Ammon's horn (tissue), 1 donor: ENCODE measurements around the gene FRS2.
"Not testable (repeated sequence)": the region's sequence is repeated elsewhere in the genome, so short reads cannot be mapped to it uniquely, and the experiment has no call there.

Experiments
- DNase-seq: peaks from one replicate; pipeline ENCODE4 v3.0.0-alpha.2; 2016; ENCODE audit warnings: low spot score

FRS2 gene, protein sequence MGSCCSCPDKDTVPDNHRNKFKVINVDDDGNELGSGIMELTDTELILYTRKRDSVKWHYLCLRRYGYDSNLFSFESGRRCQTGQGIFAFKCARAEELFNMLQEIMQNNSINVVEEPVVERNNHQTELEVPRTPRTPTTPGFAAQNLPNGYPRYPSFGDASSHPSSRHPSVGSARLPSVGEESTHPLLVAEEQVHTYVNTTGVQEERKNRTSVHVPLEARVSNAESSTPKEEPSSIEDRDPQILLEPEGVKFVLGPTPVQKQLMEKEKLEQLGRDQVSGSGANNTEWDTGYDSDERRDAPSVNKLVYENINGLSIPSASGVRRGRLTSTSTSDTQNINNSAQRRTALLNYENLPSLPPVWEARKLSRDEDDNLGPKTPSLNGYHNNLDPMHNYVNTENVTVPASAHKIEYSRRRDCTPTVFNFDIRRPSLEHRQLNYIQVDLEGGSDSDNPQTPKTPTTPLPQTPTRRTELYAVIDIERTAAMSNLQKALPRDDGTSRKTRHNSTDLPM

GRCh38 chr12:69470189-69471075 lies at the start of gene FRS2:
FRS2 (plus strand) TSS chr12:69470388; CDS start chr12:69569031, 98,643 bp downstream.
- peak; percentile 95 for DNase-seq

- no peak for DNase-seq
Observed at GRCh38 chr12:69421548-69421947, 48.6 kb upstream of the FRS2 start.

DNA sequence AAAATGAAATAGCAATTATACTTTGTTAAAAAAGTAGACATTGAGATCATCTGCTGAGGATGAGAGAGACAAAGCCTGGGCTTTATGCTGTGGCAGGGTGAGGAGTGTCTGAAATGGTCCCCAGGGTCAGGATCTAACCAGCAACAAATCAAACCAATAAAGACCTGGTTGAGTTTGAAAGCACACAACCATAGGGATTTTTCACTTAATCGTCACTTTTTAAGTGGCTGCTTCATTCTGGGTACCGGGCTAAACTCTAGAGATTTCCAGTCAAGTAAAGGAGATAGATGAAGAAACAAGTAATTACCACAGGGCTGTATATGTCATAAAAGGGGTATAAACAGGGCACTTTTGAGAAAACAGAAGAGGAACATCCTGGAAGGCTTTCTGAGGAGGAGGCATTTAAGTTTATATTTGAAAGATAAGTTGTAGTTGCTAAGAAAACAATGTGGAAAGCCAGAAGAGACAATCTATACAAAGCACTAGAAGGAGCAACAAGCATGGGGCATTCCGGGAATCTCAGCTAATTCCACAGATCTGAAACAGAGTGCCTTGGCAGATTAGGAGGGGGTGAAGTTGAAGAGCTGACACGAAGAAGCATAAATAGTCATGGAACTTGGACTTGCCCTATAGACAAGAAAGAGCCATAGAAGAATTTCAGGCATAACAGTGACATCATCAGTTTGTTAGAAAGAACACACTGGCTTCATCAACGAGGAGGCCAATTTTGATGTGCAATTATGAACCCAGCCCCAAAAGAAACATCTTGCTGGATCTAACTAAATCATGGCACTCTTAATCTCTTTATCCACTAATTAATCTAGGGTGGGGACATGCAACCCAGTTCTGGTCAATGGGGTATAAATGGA lies 46.9 kb upstream of the FRS2 start:
- DNase-seq, result no peak

GRCh38 chr12:69425417-69425816 lies 44.8 kb upstream of the FRS2 start:
- no peak for DNase-seq

GRCh38 chr12:69428351-69429073 lies 41.7 kb upstream of the FRS2 start:
- DNase-seq, result no peak

GRCh38 chr12:69430942-69431590 lies 39.1 kb upstream of the FRS2 start:
- DNase-seq, result peak; percentile 53

GRCh38 chr12:69431591-69432222 lies 38.5 kb upstream of the FRS2 start:
- DNase-seq, result no peak

DNA sequence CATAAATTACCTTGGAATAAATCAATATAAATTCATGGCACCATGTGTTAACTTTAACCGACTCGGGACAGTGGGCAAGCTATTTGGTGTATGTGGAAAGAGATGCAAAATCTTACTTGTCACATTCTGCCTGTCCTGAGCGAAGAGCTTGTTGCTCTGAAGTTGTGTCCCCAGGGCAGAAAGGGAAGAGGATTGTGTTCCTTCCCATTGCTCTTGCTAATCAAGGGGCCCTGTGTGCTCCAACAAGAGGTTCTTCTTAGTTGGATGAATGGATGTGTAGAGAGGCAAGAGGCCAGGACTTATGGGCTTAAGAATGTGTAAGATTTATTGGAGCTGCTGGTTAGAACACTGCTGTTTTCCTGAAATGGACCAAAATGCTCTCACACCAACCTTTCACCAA lies 36.5 kb upstream of the FRS2 start:
- DNase-seq, result no peak

DNA sequence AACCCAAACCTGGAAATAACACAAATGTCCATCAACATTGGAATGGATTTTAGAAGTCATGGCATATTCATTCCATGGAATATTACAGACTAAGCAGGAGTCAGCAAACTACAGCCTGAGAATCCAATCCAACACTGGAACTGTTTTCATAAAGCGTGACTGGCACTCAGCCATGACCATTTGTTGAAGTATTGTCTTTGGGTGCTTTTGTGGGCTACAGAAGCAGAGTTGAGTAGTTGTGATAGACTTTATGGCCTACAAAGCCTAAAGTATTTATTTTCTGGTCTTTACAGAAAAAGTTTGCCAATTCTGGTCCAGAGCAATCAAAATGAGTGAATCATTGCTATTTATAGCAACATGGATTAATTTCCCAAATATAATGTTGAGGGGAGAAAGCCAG lies 34.5 kb upstream of the FRS2 start:
- peak; percentile 27 for DNase-seq

GRCh38 chr12:69437073-69437472 lies 33.1 kb upstream of the FRS2 start:
- DNase-seq, result no peak

DNA sequence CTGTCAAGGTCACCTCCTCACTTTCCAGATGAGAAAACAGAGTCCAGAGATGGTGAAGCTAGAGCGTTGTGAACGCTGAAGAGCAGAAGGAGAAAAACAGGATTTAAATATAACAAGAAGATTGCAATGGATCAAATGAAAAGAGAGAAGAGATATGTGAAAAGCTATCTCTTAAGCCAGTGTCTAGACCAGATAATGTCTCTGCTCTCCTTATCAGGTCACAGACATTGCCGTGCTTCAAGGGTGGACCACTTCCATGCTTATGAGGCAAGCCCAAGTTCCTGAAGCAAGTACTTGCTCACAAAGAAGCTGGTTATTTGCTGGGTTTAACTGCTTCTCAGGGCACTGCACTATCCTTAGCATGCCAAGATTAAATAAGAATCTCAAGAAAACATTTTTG lies 31.6 kb upstream of the FRS2 start:
- DNase-seq, result no peak

DNA sequence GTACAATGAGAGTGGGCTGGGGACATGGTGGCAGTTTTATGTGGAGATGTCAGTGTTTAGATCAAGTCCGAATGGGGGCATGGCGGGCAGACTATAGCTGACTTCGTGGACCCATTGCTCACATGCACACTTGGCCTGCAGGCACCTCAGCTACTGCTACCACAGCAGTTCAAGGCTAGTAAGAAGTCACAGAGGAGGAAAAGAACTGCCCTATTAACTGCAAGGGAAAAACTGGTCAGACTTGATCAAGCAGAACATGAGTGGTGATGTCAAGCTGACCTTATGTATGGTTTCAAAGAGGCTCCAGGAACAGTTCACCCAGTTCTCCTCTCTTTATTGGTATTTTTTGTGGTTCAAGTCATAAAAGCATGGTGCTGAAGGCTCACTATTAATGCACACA lies 30.2 kb upstream of the FRS2 start:
- DNase-seq, result no peak

DNA sequence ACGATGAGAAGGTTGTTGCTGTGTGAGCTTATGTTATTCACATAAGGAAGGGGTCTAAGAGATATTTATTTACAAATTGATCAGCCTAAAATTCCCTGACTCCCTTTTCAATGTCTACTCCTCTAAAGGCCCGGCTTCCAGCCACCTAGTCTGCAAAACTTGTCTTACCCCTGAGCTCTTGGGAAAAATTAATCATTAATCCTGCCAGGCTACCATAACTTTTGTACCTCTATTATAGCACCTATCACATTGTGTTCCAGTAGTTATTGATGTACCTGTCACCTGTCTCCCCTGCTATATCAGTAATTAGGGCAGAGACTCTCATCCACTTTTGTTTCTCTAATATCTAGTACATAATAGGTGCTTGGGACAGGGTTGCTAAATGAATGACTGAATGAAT lies 29.3 kb upstream of the FRS2 start:
- no peak for DNase-seq

DNA sequence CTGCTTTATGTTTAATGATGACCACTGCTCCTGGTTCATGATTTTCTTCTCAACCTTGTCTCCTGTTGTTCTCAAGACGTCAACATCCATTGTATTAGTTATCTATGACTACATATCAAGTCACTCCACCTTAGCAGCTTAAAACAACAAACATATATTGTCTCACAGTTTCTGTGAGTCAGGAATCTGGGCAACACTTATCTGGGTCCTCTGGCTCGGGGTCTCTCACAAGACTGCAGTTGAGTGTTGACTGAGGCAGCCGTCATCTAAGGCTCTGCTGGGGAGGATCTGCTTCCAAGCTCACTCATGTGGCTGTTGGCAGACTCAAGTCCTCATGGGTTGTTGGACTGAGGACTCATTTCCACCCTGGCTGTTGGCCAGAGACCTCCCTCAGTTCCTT lies 27.3 kb upstream of the FRS2 start:
- DNase-seq, result no peak

DNA sequence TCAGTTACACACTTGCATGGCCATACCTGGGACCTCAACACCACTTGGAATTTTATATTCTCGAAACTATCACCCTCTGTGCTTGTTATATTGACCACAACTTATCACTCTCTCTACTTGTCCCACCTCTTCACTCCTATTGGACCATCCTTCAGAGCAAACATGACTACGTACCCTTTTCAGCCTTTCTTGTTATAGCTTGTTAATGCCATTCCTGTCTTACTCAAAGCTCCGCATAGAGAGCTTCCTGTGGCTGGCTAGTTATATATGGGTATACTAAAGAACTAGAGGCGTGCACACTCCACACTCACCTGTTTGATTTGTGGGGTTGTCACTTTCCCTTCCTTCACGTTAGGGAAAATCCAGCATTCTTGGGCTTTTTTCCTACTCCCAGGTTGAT lies 26.3 kb upstream of the FRS2 start:
- DNase-seq, result no peak

DNA sequence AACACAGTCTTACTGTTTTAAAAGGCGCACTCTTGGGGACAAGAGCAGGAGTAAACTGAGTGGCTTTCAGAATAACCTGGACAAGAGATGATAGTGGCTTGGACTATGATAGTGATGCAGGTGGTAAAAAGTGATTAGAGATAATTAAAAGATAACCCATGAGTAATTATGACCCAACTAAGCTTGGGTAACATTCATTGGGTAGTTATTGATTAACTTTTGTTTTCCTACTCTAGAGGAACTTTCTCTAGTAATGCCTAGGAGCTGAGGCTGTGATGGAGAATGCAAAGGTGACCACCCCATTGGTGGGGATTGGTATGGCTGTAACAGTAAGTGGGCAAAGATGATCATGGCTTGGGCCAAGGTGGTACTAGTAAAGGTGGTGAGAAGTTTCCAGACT lies 22.3 kb upstream of the FRS2 start:
- DNase-seq, result no peak

- not testable (repeated sequence) for DNase-seq
Observed at GRCh38 chr12:69452598-69453132, 17.5 kb upstream of the FRS2 start.

GRCh38 chr12:69456239-69456638 lies 13.9 kb upstream of the FRS2 start:
- DNase-seq, result no peak

DNA sequence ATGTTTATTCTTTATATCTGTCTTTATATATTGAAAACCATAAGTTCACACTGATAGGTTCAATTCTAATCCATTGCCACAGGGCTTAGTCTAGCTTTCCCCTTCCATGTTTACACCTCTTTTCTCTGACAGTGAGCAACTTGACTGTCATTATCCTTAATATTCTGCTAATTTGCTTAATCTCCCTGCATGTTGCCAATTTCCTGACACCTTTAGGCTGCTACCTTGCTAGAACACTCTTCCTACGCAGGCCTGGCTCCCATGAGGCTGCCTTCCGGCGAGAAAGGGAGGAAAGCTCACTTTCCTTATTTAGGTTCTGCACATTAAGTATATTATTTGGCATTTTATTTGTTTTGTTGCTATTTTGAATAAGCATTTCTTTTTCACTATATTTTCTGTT lies 12.8 kb upstream of the FRS2 start:
- no peak for DNase-seq

DNA sequence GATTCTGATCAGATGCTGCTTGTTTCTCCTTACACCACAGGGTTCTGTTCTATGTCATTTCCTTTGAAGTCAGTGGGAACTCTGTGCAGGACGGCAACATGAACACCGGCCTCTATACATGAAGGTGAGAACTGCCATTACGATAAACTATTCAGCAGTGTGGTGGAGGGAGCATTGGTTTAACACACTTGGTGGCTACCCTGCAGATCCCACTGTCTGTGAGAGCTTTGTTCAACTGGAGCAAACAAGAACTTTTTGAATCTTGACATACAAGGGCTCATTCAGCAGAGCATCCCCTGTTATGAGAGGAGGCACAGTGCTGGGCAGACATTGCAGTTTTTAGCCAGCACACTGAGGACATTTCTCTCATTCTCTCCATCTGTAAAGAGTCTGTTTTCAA lies 10.7 kb upstream of the FRS2 start:
- peak; percentile 87 for DNase-seq
